ENCODE results near the gene MZT2B.
A peak's percentile ranks its signal among the peaks of the same experiment; 100 is the strongest.
"Not testable (repeated sequence)": the region's sequence is repeated elsewhere in the genome, so short reads cannot be mapped to it uniquely, and the experiment has no call there.

Gene MZT2B

DNA sequence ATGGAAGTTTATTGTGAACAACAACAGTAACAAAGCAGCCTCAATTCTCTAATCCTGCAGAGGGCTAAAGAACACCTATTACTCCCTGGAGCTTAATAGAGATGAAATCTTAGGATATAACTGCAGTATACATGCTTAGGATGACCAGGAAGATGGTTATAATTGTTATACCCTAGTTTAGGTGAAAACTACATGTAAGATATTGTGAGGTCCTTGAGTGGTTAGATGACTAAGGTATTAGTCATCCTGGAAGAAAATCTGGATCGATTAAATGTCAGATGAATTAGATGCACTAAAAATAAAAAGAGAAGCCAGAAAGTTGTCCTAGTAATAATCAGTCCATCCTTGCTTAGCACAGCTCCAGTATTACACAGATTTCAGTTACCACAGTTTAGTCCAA is 38.4 kb downstream of the MZT2B start:
- DNase-seq (ENCODE audit: low read depth); in situ Hi-C loops (cut with HindIII; ENCODE audit: low sequenced_read_pairs); H3K4me3 ChIP-seq (ENCODE audit: low read depth, low read length): not testable (repeated sequence)

DNA sequence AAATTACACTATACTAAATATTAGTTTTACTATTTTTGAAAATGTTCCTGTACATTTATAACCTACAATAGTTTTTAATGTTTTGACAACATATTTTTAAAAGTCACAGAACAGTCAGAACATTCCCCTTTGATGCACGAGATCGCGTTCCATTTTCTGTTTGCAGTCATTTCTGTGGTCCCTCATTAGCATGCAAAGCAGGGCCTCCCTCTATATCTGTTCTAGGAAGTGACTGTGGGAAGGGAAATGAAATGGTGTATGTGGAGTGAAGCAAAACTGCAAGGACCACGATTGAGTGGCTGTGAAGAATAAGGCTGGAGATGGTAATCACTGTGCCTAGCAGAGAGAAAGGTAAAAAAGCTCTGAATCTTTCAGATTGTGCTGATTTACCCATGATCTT is 40.5 kb downstream of the MZT2B start:
- H3K4me3 ChIP-seq (ENCODE audit: low read depth, low read length); in situ Hi-C loops (cut with HindIII; ENCODE audit: low sequenced_read_pairs): not testable (repeated sequence)

DNA sequence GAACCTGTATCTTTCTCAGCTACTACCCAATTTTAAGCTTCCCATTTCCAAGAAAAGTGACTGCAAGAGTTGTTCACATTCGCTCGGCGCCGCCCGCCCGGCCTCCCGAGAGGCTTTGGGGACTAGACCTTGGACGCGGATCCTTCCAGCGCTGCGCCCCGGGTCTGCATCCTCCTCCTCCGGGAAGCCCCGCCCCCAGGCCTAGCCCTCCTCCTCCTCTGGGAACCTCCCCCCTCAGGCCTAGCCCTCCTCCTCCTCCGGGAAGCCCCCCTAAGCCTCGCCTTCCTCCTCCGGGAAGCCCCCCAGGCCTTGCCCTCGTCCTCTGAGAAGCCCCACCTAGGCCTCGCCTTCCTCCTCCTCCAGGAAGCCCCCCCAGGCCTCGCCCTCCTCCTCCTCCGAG is 45.9 kb downstream of the MZT2B start:
- DNase-seq (ENCODE audit: low read depth); H3K4me3 ChIP-seq (ENCODE audit: low read depth, low read length); in situ Hi-C loops (cut with HindIII; ENCODE audit: low sequenced_read_pairs): not testable (repeated sequence)

More for the DNA sequence above, 40.5 kb downstream of the MZT2B start:
- not testable (repeated sequence) for DNase-seq (ENCODE audit: low read depth)

DNA sequence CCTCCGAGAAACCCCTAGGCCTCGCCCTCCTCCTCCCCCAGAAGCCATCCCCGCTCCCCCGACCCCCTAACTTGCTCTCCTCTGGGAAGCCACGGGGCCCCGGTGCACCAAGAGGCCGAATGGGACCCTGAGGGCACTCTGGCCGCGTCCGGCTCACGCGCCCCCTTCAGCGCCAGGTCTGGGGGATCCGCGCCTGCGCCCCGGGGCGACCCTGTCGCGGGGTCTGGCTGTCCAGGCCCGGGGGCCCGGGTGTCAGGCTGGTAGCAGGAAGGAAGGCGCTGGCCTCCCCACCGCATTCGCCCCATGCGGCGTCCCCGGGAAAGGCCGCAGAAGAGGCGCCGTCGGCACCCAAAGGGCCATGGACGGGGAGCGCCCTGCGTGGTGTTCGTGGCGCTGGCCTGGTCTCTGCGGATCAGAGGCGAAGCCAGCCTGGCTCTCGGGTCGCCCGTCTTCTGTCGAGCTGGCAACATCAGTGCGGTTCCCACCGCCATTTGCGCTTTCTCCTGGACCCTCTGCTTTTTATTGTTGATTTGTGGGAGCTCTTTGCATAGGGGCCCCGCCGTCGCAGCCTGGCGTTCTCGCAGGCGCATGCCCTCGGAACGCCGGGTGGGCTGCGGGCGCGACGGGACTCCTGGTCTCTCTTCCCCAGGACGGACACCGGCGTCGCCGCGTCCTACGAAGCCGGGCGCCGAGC is 46.6 kb downstream of the MZT2B start:
- in situ Hi-C loops (cut with HindIII; ENCODE audit: low sequenced_read_pairs); H3K4me3 ChIP-seq (ENCODE audit: low read depth, low read length): not testable (repeated sequence)

DNA sequence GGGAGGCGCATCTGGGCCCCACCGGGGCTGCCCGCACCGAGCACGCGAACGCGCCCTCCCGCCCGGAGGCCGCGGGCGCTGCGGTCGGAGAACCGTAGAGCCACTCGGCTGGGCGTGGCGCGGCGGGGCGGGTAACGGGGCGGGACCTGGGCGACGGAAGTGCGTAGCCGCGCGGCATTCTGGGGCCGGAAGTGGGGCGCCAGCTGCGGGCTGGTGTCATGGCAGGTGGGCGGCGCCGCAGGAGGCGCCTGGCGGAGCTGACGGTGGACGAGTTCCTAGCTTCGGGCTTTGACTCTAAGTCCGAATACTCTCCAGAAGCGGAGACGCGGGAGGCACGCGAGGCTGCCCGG is 47.1 kb downstream of the MZT2B start:
- DNase-seq (ENCODE audit: low read depth); in situ Hi-C loops (cut with HindIII; ENCODE audit: low sequenced_read_pairs): not testable (repeated sequence)
- H3K4me3 ChIP-seq (ENCODE audit: low read depth, low read length), result peak overlapping the region; percentile 9

More for the DNA sequence above, 46.6 kb downstream of the MZT2B start:
- DNase-seq (ENCODE audit: low read depth), result not testable (repeated sequence)

DNA sequence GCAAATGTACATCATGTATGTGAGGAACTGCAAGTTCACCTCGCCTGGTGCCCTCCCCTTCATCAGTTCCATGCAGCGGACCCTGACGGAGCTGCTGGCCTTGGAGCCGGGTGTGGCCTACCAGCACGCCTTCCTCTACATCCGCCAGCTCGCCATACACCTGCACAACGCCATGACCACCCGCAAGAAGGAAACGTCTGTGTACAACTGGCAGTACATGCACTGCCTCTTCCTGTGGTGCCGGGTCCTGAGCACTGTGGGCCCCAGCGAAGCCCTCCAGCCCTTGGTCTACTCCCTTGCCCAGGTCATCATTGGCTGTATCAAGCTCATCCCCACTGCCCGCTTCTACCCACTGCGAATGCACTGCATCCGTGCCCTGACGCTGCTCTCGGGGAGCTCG is 48.3 kb downstream of the MZT2B start:
- in situ Hi-C loops (cut with HindIII; ENCODE audit: low sequenced_read_pairs); H3K4me3 ChIP-seq (ENCODE audit: low read depth, low read length); DNase-seq (ENCODE audit: low read depth): not testable (repeated sequence)

DNA sequence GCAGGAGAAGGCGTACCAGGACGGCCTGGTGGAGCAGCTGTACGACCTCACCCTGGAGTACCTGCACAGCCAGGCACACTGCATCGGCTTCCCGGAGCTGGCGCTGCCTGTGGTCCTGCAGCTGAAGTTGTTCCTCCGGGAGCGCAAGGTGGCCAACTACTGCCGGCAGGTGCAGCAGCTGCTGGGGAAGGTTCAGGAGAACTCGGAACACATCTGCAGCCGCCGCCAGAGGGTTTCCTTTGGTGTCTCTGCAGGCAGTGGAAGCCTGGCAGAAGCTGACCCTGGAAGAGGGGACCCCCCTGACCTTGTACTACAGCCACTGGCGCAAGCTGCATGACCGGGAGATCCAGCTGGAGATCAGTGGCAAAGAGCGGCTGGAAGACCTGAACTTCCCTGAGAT is 48.8 kb downstream of the MZT2B start:
- DNase-seq (ENCODE audit: low read depth); in situ Hi-C loops (cut with HindIII; ENCODE audit: low sequenced_read_pairs): not testable (repeated sequence)

DNA sequence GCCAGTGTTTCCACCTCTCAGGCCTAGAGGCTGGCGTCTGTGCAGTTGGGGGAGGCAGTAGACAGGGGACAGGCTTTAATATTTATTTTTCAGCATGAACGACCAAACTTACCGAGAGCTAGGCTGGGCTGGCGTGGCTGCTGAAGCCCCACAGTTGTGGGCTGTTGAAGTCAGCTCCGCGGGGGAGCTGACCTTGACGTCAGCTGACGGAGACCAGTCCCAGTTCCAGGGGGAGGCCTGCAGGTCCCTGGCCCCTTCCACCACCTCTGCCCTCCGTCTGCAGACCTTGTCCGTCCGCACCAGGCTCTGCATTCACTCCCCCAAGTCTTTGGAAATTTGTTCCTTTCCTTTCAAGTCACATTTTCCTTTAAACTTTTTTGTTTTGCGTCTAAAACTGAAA is 49.6 kb downstream of the MZT2B start:
- in situ Hi-C loops (cut with HindIII; ENCODE audit: low sequenced_read_pairs), result no loop called here
- TF ChIP-seq, protein P1, sequence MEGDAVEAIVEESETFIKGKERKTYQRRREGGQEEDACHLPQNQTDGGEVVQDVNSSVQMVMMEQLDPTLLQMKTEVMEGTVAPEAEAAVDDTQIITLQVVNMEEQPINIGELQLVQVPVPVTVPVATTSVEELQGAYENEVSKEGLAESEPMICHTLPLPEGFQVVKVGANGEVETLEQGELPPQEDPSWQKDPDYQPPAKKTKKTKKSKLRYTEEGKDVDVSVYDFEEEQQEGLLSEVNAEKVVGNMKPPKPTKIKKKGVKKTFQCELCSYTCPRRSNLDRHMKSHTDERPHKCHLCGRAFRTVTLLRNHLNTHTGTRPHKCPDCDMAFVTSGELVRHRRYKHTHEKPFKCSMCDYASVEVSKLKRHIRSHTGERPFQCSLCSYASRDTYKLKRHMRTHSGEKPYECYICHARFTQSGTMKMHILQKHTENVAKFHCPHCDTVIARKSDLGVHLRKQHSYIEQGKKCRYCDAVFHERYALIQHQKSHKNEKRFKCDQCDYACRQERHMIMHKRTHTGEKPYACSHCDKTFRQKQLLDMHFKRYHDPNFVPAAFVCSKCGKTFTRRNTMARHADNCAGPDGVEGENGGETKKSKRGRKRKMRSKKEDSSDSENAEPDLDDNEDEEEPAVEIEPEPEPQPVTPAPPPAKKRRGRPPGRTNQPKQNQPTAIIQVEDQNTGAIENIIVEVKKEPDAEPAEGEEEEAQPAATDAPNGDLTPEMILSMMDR (IDR thresholded peaks at IDR 0.05; ENCODE audit: low read depth, low read length, missing control alignments), result no peak
- H3K4me3 ChIP-seq (ENCODE audit: low read depth, low read length), result no peak overlapping the region
- DNase-seq (ENCODE audit: low read depth), result no peak

More for the DNA sequence above, 48.8 kb downstream of the MZT2B start:
- not testable (repeated sequence) for H3K4me3 ChIP-seq (ENCODE audit: low read depth, low read length)

DNA sequence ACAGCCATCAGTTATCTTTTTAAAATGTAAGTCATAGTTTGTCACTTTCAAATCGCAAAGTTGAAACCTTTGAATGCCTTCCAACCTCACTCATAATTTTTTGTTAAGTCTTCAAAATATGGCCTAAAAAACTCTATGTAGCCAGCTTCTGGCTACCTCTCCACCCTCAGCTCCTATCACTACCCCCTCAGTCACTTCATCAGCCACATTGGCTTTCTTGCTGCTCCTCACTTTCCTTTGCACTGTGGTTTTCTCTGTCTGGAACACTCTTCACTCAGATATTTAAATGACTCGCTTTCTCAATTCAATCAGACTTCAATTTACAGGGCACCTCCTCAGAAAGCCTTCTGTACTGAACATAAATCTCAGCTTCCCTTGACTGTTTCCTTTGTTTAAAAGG is 51.0 kb downstream of the MZT2B start:
- H3K4me3 ChIP-seq (ENCODE audit: low read depth, low read length); DNase-seq (ENCODE audit: low read depth); in situ Hi-C loops (cut with HindIII; ENCODE audit: low sequenced_read_pairs): not testable (repeated sequence)

DNA sequence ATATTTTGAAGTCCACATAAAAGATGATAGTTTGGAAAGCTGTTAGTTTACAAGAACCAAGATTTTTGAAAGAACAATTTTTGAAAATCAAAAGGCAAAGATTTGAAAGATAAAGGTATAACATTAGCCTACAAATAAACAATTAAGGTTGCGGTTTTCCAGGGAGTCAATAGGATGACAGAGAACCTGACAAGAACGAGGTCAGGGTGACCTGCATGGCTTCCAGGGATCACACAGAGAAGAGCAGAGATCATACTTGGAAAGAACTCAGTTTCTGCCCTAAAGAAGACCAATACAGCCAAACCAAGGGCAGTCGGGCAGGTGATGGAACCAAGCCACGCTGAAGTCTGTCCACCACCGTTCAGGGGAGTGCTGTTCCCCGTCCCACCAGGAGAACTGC is 57.5 kb downstream of the MZT2B start:
- H3K4me3 ChIP-seq (ENCODE audit: low read depth, low read length); DNase-seq (ENCODE audit: low read depth); in situ Hi-C loops (cut with HindIII; ENCODE audit: low sequenced_read_pairs): not testable (repeated sequence)
